MCF 10A (cell line): ENCODE measurements around the gene CTNNA1. TPM values are rescaled to one million over a fixed set of nuclear protein-coding genes. Genes with fewer than 3 reads are reported as not detected.
"Not testable (repeated sequence)": the region's sequence is repeated elsewhere in the genome, so short reads cannot be mapped to it uniquely, and the experiment has no call there.

Experiments
- BruUV-seq: library from RNA; stranded (reverse); fragments of 400-500 nt; replicated peaks from 2 replicates; lab custom pipeline; 2021; lab: Mats Ljungman, UMichigan
- CTCF ChIA-PET: fragments of 300-600 bp; sonication (Branson Sonifier 250); formaldehyde crosslinking; extraction: SDS; loops from one replicate; lab custom pipeline; 2021; ENCODE audit warnings: antibody characterized with exemption, inconsistent platforms; lab: Yijun Ruan, JAX
- POLR2A ChIA-PET: fragments of 300-600, 350-650 bp; sonication (Branson Sonifier 250); formaldehyde crosslinking; extraction: SDS; loops from one replicate; lab custom pipeline; 2020; ENCODE audit warnings: antibody characterized with exemption, inconsistent platforms; lab: Yijun Ruan, JAX
- DNase-seq: peaks from one replicate; pipeline ENCODE4 v3.0.0-alpha.2; 2018; ENCODE audit not compliant: unreplicated experiment
- H3K27ac Mint-ChIP-seq: one replicate; pipeline ENCODE4 v1.8.0; 2022; ENCODE audit warnings: mild to moderate bottlenecking, low read depth, mixed read lengths; ENCODE audit not compliant: unreplicated experiment
- H3K27me3 Mint-ChIP-seq: one replicate; pipeline ENCODE4 v1.8.0; 2022; ENCODE audit warnings: mixed read lengths; ENCODE audit not compliant: insufficient read depth, unreplicated experiment
- H3K36me3 Mint-ChIP-seq: one replicate; pipeline ENCODE4 v1.8.0; 2022; ENCODE audit warnings: mild to moderate bottlenecking, moderate library complexity, mixed read lengths; ENCODE audit not compliant: insufficient read depth, unreplicated experiment
- H3K4me1 Mint-ChIP-seq: one replicate; pipeline ENCODE4 v1.8.0; 2022; ENCODE audit warnings: mixed read lengths; ENCODE audit not compliant: insufficient read depth, unreplicated experiment
- H3K4me3 Mint-ChIP-seq: one replicate; pipeline ENCODE4 v1.8.0; 2022; ENCODE audit warnings: mild to moderate bottlenecking, moderate library complexity, mixed read lengths; ENCODE audit not compliant: unreplicated experiment
- H3K9me3 Mint-ChIP-seq: one replicate; pipeline ENCODE4 v1.8.0; 2022; ENCODE audit warnings: mixed read lengths; ENCODE audit not compliant: unreplicated experiment
- CTCF ChIP-seq: fragments of 200-600 bp; IDR thresholded peaks from one replicate; pipeline ENCODE4 v1.8.0; 2022; ENCODE audit warnings: antibody characterized with exemption, mild to moderate bottlenecking; ENCODE audit not compliant: unreplicated experiment
- intact Hi-C: fragments of 100-400 bp; cut with micrococcal nuclease; formaldehyde crosslinking; loops from 2 replicates; pipeline ENCODE4 v1.14.1; 2022
- total RNA-seq: library from RNA; stranded (reverse); gene quantifications from 2 replicates; pipeline ENCODE4 v1.2.3, GENCODE V29; 2022

Gene CTNNA1
- total RNA-seq, 1 experiment from 2014 or later: 519 TPM

GRCh38 chr5:138809391-138809790, 56.2 kb downstream of the CTNNA1 start:
- no peaks in the 10 kb centered on the region for H3K9me3 Mint-ChIP-seq
- no peak for DNase-seq
- H3K4me1 Mint-ChIP-seq: peaks cover 22% of the 10 kb centered on the region
- peaks cover 59% of the 10 kb centered on the region for H3K36me3 Mint-ChIP-seq
- TF ChIP-seq CTCF: no peak
- intact Hi-C loops: no loop called here
- ChIA-PET POLR2A (interaction anchor here (0.6 to 1.7 kb wide), 3 partner anchors 14 to 444 kb away, joined by 3 to 4 read pairs (median 3); partner anchors contain the start of gene HSPA9), CTCF (interaction anchor here (0.6 to 1.7 kb wide), 8 partner anchors 8 to 464 kb away, joined by 3 to 7 read pairs (median 3); no protein-coding TSS in a partner anchor)
- H3K27ac Mint-ChIP-seq: no peak overlapping the region
- H3K27me3 Mint-ChIP-seq: no peaks in the 10 kb centered on the region
- H3K4me3 Mint-ChIP-seq: no peak overlapping the region
- no TSS peak for BruUV-seq

- intact Hi-C loops, POLR2A ChIA-PET, BruUV-seq: not testable (repeated sequence)
Measured at GRCh38 chr5:138810861-138811260, 57.6 kb downstream of the CTNNA1 start.

GRCh38 chr5:138815529-138815928, 62.3 kb downstream of the CTNNA1 start:
- H3K27ac Mint-ChIP-seq: no peak overlapping the region
- BruUV-seq: no TSS peak
- ChIA-PET POLR2A (interaction anchor here (1.1 to 1.5 kb wide), 2 partner anchors 10 to 11 kb away, joined by 3 to 4 read pairs; no protein-coding TSS in a partner anchor), CTCF (interaction anchor here (0.7 kb wide), 1 partner anchor 56 kb away, joined by 3 read pairs; no protein-coding TSS in a partner anchor)
- H3K4me3 Mint-ChIP-seq: no peak overlapping the region
- no peak for DNase-seq
- H3K4me1 Mint-ChIP-seq: peaks cover 20% of the 10 kb centered on the region
- intact Hi-C loops: no loop called here
- no peaks in the 10 kb centered on the region for H3K27me3 Mint-ChIP-seq
- no peaks in the 10 kb centered on the region for H3K9me3 Mint-ChIP-seq
- peaks cover 69% of the 10 kb centered on the region for H3K36me3 Mint-ChIP-seq
- TF ChIP-seq CTCF: no peak

More at GRCh38 chr5:138810861-138811260, 57.6 kb downstream of the CTNNA1 start:
- DNase-seq, H3K27me3 Mint-ChIP-seq, CTCF ChIA-PET, H3K27ac Mint-ChIP-seq, H3K4me3 Mint-ChIP-seq, H3K9me3 Mint-ChIP-seq: not testable (repeated sequence)
- Mint-ChIP-seq H3K4me1 (peaks cover 23% of the 10 kb centered on the region), H3K36me3 (peaks cover 64% of the 10 kb centered on the region)

- peaks cover 66% of the 10 kb centered on the region for H3K36me3 Mint-ChIP-seq
- intact Hi-C loops: no loop called here
Measured at GRCh38 chr5:138817241-138817640, 64.0 kb downstream of the CTNNA1 start.

More at GRCh38 chr5:138817241-138817640, 64.0 kb downstream of the CTNNA1 start:
- Mint-ChIP-seq H3K27ac (no peak overlapping the region), H3K9me3 (no peaks in the 10 kb centered on the region), H3K27me3 (no peaks in the 10 kb centered on the region), H3K4me1 (peaks cover 20% of the 10 kb centered on the region), H3K4me3 (no peak overlapping the region)
- POLR2A ChIA-PET: interaction anchor here (0.8 to 0.9 kb wide), 3 partner anchors 44 to 179 kb away, joined by 5 to 7 read pairs (median 6); no protein-coding TSS in a partner anchor
- no peak for TF ChIP-seq CTCF
- DNase-seq: no peak
- BruUV-seq: no TSS peak
- CTCF ChIA-PET: interaction anchor here (0.6 to 1.3 kb wide), 4 partner anchors 7 to 444 kb away, joined by 3 to 6 read pairs (median 3); no protein-coding TSS in a partner anchor
